Coronary artery (tissue), 2 donors: ENCODE results near the gene MBD6.

Source experiments
- DNase-seq: peaks from one replicate; pipeline ENCODE4 v3.0.0-alpha.2; 2017; ENCODE audit warnings: low spot score
- H3K27ac ChIP-seq, 2 donors: fragments of 200-600 bp; sonication (generic); one replicate each; pipeline ENCODE4 v1.5.1; 2016 to 2019
- H3K4me3 ChIP-seq: fragments of 200-600 bp; sonication (generic); 2 replicates; pipeline ENCODE4 v1.5.1; 2016; ENCODE audit warnings: mild to moderate bottlenecking, moderate library complexity
- CTCF ChIP-seq: fragments of 200-600 bp; sonication (generic); IDR thresholded peaks from one replicate; pipeline ENCODE4 v1.5.1; 2019; ENCODE audit warnings: antibody characterized with exemption

The MBD6 gene

GRCh38 chr12:57545809-57546437 lies 23.3 kb downstream of the MBD6 start:
- no peak for DNase-seq
- peak overlapping the region; percentile 85 for H3K4me3 ChIP-seq
- peak overlapping the region; percentile 84 to 89 for H3K27ac ChIP-seq
- no peak for TF ChIP-seq CTCF

- DNase-seq: peak; percentile 97
- TF ChIP-seq CTCF: no peak
- peak within 1 kb of the TSS; percentile 84 to 89 for H3K27ac ChIP-seq
- peak within 1 kb of the TSS; percentile 85 for H3K4me3 ChIP-seq
Observed at GRCh38 chr12:57546438-57547287, 24.0 kb downstream of the MBD6 start, which contains the start of gene DCTN2. TSS of gene DCTN2 (minus strand) at chr12:57547192. CDS start at chr12:57547063, 129 bp downstream.

GRCh38 chr12:57547288-57548012 lies 24.8 kb downstream of the MBD6 start:
- no peak for DNase-seq
- no peak for TF ChIP-seq CTCF
- peak overlapping the region in 1 of 2 donors; percentile 84 for H3K27ac ChIP-seq
- H3K4me3 ChIP-seq: peak overlapping the region; percentile 85

- no peak for TF ChIP-seq CTCF
- Histone ChIP-seq H3K27ac (no peak overlapping the region), H3K4me3 (no peak overlapping the region)
- DNase-seq: no peak
Observed at GRCh38 chr12:57548013-57548315, 25.3 kb downstream of the MBD6 start.

- DNase-seq: no peak
- no peak for TF ChIP-seq CTCF
- Histone ChIP-seq H3K4me3 (no peak overlapping the region), H3K27ac (no peak overlapping the region)
Observed at GRCh38 chr12:57548488-57548887, 25.9 kb downstream of the MBD6 start.

GRCh38 chr12:57549203-57549908 lies 26.7 kb downstream of the MBD6 start:
- H3K27ac ChIP-seq: peak overlapping the region in 1 of 2 donors; percentile 65
- peak overlapping the region; percentile 75 for H3K4me3 ChIP-seq
- TF ChIP-seq CTCF: no peak
- peak; percentile 67 for DNase-seq
